Measurements from ENCODE around the gene UTS2R. TPM values are rescaled to one million over a fixed set of nuclear protein-coding genes. Genes with fewer than 3 reads are reported as not detected.

Gene UTS2R
- not detected for total RNA-seq

- no peak for DNase-seq
These were observed at the start of gene UTS2R for GRCh38 chr17:82371333-82372248. UTS2R (plus strand) TSS chr17:82371765; CDS start chr17:82374325, 2,560 bp downstream.

DNA sequence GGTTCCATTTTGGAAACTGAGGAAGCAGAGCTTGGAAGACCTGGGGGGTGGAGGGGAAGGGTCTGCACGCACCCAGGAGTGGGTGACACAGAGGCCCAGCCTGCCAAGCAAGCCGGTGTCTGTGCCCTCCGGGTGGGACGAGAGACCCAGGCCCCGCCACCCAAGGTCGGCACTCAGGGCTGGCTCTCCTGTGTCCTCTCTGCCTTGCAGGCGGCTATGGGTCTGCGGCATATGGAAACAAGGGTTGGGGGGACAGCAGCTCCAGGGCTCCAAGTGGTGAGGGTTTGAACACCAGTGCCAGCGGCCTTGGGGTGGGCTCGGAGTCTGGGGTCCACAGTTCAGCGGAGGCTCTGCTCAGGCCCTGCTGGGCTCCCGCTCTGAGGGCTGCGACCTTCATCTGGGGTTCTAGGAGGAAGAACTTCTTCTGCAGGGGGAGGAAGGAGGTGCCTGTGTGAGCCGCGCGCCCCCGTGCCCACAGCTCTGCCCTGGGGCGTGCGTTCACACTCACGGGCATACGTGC, 49.6 kb upstream of the UTS2R start:
- ATAC-seq (ENCODE audit: low read depth), result no peak
- POLR2A ChIA-PET, result interaction anchor here (1.1 to 2.3 kb wide), 2 partner anchors 19 to 24 kb away, joined by 5 read pairs; no protein-coding TSS in a partner anchor
- peak overlapping the region; percentile 21 for H3K27ac Mint-ChIP-seq

More at GRCh38 chr17:82371333-82372248, at the start of gene UTS2R:
- H3K4me1 Mint-ChIP-seq, result peaks cover 8% of the 10 kb centered on the region
- no peak within 1 kb of the TSS for H3K27ac Mint-ChIP-seq
- H3K27me3 Mint-ChIP-seq, result peaks cover 49% of the 10 kb centered on the region
- peaks cover 2% of the 10 kb centered on the region for H3K36me3 Mint-ChIP-seq
- ATAC-seq (ENCODE audit: low read depth), result no peak
- H3K9me3 Mint-ChIP-seq, result no peaks in the 10 kb centered on the region
- POLR2A ChIA-PET, result interaction anchor here (0.8 kb wide), 1 partner anchor 125 kb away, joined by 4 read pairs; no protein-coding TSS in a partner anchor
- H3K4me3 Mint-ChIP-seq, result peak within 1 kb of the TSS; percentile 76

DNA sequence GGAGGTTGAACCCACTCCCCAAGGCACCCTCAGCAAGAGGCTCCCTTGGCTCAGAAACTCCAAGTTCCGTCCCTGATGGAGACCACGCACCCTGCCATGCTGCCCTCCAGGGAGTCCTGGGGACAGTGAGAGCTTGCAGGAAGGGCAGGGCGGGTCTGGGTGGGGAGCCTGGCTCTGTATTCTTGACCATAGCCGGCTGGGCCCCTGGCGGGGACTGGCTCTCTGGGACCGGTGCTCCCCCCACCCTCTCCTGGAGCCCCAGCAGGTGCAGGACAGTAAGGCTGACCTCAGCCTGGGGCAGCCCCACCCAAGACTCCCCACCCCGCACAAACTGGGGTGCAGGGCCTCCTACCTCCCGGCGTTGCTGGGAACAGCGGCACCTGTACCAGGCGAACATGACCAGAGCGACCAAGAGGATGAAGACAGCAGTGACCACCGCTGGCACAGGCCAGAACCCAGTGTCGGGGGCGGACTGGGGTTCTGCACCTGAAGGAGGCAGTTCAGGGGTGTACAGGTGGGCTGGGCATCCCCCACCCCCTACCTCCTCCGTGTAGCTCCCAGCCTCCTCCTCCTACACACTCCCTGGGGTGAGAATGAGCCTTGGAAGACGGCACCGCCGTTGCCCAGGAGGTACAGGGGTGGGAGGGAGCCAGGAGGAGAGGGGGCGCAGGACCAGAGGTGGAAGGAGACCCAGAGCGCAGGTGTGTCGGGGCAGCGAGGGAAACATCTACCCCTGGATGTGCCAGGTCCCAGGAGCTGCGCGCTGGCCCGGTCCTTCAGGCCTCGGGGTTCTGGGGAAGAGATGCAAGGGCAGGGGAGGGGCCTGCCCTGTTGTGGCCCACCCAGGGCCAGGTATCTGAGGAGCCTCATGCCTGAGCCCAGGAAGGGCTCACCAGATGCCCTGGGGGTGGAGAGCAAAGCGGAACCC, 48.8 kb upstream of the UTS2R start:
- POLR2A ChIA-PET, result interaction anchor here (2.3 kb wide), 1 partner anchor 25 kb away, joined by 5 read pairs; no protein-coding TSS in a partner anchor
- no peak overlapping the region for H3K27ac Mint-ChIP-seq

More for the DNA sequence above, 49.6 kb upstream of the UTS2R start:
- no peak overlapping the region for H3K4me3 Mint-ChIP-seq
- no peaks in the 10 kb centered on the region for H3K27me3 Mint-ChIP-seq
- DNase-seq, result no peak
- no peaks in the 10 kb centered on the region for H3K36me3 Mint-ChIP-seq
- peaks cover 6% of the 10 kb centered on the region for H3K4me1 Mint-ChIP-seq
- H3K9me3 Mint-ChIP-seq, result no peaks in the 10 kb centered on the region

GRCh38 chr17:82323514-82324234, 47.9 kb upstream of the UTS2R start:
- no peak for ATAC-seq (ENCODE audit: low read depth)
- POLR2A ChIA-PET, result interaction anchor here (2.3 kb wide), 1 partner anchor 26 kb away, joined by 5 read pairs; no protein-coding TSS in a partner anchor
- Mint-ChIP-seq H3K36me3 (no peaks in the 10 kb centered on the region), H3K4me3 (no peak overlapping the region), H3K4me1 (peaks cover 6% of the 10 kb centered on the region), H3K9me3 (no peaks in the 10 kb centered on the region), H3K27me3 (no peaks in the 10 kb centered on the region), H3K27ac (no peak overlapping the region)
- DNase-seq, result no peak

More for the DNA sequence above, 48.8 kb upstream of the UTS2R start:
- H3K36me3 Mint-ChIP-seq, result no peaks in the 10 kb centered on the region
- no peak for ATAC-seq (ENCODE audit: low read depth)
- H3K4me1 Mint-ChIP-seq, result peaks cover 6% of the 10 kb centered on the region
- DNase-seq, result no peak
- no peaks in the 10 kb centered on the region for H3K9me3 Mint-ChIP-seq
- H3K27me3 Mint-ChIP-seq, result no peaks in the 10 kb centered on the region
- no peak overlapping the region for H3K4me3 Mint-ChIP-seq

- ATAC-seq (ENCODE audit: low read depth), result no peak
- Mint-ChIP-seq H3K27me3 (no peaks in the 10 kb centered on the region), H3K4me1 (peaks cover 6% of the 10 kb centered on the region), H3K4me3 (no peak overlapping the region), H3K27ac (no peak overlapping the region), H3K36me3 (no peaks in the 10 kb centered on the region), H3K9me3 (no peaks in the 10 kb centered on the region)
- no peak for DNase-seq
- POLR2A ChIA-PET, result interaction anchor here (0.6 to 1.0 kb wide), 2 partner anchors 9 to 11 kb away, joined by 3 to 6 read pairs; partner anchors contain the start of gene SECTM1
These were observed 46.8 kb upstream of the UTS2R start for GRCh38 chr17:82324566-82325285.

- H3K9me3 Mint-ChIP-seq, result no peaks in the 10 kb centered on the region
- H3K4me1 Mint-ChIP-seq, result peaks cover 6% of the 10 kb centered on the region
- DNase-seq, result no peak
- H3K27ac Mint-ChIP-seq, result no peak overlapping the region
- no peaks in the 10 kb centered on the region for H3K36me3 Mint-ChIP-seq
- POLR2A ChIA-PET, result interaction anchor here (0.6 to 1.0 kb wide), 2 partner anchors 8 to 12 kb away, joined by 3 to 6 read pairs; partner anchors contain the start of gene SECTM1
- H3K4me3 Mint-ChIP-seq, result no peak overlapping the region
- ATAC-seq (ENCODE audit: low read depth), result no peak
- no peaks in the 10 kb centered on the region for H3K27me3 Mint-ChIP-seq
These were observed 46.0 kb upstream of the UTS2R start for GRCh38 chr17:82325286-82326180.

DNA sequence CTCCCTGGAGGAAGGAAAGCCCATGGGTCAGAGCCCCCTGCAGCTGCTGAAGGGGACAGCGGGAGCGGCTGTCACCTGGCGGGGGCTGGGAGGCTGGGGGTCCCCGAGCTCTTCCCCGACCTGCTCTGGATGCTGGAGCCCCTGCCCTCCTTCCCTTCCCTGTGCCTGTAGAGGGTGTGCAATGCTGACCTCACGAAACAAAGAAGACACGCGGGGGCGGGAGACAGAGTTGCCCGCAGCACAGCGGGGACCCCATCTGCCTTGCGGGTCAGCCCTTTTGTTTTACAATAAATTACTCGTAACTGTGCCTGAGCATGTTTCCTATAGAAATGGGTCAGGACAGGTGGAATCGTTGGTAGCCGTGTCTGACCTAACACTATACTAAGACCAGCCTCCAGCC, 44.3 kb upstream of the UTS2R start:
- DNase-seq (no peak), ATAC-seq (ENCODE audit: low read depth) (no peak)
- no peak overlapping the region for H3K4me3 Mint-ChIP-seq
- H3K4me1 Mint-ChIP-seq, result peaks cover 3% of the 10 kb centered on the region
- POLR2A ChIA-PET, result no interaction called here
- H3K9me3 Mint-ChIP-seq, result no peaks in the 10 kb centered on the region
- no peak overlapping the region for H3K27ac Mint-ChIP-seq
- H3K36me3 Mint-ChIP-seq, result no peaks in the 10 kb centered on the region
- peaks cover 7% of the 10 kb centered on the region for H3K27me3 Mint-ChIP-seq

DNA sequence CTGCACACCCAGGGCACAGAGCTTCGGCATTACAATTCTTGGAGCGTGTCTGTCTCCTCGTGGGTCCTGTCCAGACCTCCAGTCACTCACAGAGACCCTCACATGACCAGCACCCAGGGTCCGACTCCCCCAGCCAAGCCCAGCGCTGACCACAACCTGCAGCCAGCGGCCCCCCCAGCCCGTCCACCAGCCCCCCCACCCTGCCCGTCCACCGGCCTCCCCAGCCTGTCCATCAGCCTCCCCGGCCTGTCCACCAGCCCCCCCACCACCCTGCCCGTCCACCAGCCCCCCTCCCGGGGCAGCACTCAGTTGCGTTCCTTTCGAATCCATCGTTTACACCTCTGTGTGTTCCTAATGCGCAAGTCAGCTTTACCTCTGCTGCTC, 43.8 kb upstream of the UTS2R start:
- POLR2A ChIA-PET, result no interaction called here
- Mint-ChIP-seq H3K27ac (no peak overlapping the region), H3K27me3 (peaks cover 11% of the 10 kb centered on the region), H3K4me1 (peaks cover 4% of the 10 kb centered on the region), H3K9me3 (no peaks in the 10 kb centered on the region), H3K36me3 (no peaks in the 10 kb centered on the region), H3K4me3 (no peak overlapping the region)
- ATAC-seq (ENCODE audit: low read depth), result no peak
- no peak for DNase-seq

DNA sequence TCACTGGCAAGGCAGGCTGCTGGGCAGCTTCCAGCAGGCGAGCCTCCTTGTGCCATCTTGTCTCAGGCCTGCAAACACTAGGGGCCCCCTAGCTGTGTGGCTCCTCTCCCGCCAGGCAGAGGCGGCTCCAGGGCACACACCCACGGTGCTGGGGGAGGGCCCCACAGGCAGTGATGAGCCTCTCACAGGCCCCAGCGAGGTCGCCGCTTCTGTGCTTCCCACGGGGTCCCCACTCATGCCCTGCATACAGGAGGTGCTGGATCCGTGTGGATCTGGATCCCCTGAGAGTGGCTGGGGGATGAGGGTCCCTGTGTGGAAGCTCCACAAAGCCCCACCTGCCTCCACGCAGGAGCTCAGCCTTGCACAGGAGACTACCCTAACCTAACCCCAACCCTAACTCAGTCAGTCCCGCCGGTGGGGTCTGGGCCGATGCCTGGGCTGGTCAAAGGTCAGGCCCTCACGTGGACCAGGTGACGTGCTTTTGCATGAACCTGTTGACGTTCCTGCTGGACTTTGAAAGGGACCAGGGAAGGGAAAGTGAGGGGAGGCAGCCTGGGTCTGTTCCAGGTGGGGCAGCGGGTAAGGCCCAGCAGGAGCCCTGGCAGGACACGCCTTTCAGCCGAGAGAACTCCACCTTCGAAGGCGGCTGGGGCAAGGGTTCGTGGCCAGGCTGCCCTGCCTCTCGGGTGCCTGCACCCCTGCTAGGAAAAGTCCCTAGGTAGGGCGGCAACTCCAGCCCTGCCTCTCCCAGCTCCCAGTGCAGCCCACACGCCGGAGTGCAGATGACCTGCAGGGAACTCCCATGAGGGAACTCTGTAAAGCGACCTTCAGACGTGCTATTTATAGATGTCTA, 43.2 kb upstream of the UTS2R start:
- H3K36me3 Mint-ChIP-seq, result no peaks in the 10 kb centered on the region
- peaks cover 7% of the 10 kb centered on the region for H3K4me1 Mint-ChIP-seq
- H3K27ac Mint-ChIP-seq, result no peak overlapping the region
- POLR2A ChIA-PET, result no interaction called here
- DNase-seq (no peak), ATAC-seq (ENCODE audit: low read depth) (no peak)
- H3K4me3 Mint-ChIP-seq, result no peak overlapping the region
- H3K9me3 Mint-ChIP-seq, result no peaks in the 10 kb centered on the region
- H3K27me3 Mint-ChIP-seq, result peaks cover 14% of the 10 kb centered on the region

- POLR2A ChIA-PET, result no interaction called here
- ATAC-seq (ENCODE audit: low read depth) (no peak), DNase-seq (no peak)
- H3K36me3 Mint-ChIP-seq, result no peaks in the 10 kb centered on the region
- H3K4me1 Mint-ChIP-seq, result peaks cover 4% of the 10 kb centered on the region
- H3K27ac Mint-ChIP-seq, result no peak overlapping the region
- H3K9me3 Mint-ChIP-seq, result no peaks in the 10 kb centered on the region
- peaks cover 14% of the 10 kb centered on the region for H3K27me3 Mint-ChIP-seq
- H3K4me3 Mint-ChIP-seq, result no peak overlapping the region
These were observed 42.5 kb upstream of the UTS2R start for GRCh38 chr17:82328994-82329507.
